Measurements from ENCODE around the gene NR2F6.

Gene NR2F6

GRCh38 chr19:17232258-17232657, 13.5 kb downstream of the NR2F6 start:
- TF ChIP-seq POLR2A (IDR thresholded peaks at IDR 0.05; ENCODE audit: extremely low read depth, insufficient read length): no peak
- TF ChIP-seq MYC (IDR thresholded peaks at IDR 0.05; ENCODE audit: low read depth, low read length): no peak
- TF ChIP-seq MAX (IDR thresholded peaks at IDR 0.05; ENCODE audit: low read depth, low read length): no peak
- no peak for TF ChIP-seq CTCF (IDR thresholded peaks at IDR 0.05; ENCODE audit: low read depth, low read length)
- DNase-seq (ENCODE audit: low read depth): no peak
- H3K4me3 ChIP-seq (ENCODE audit: low read depth, low read length): no peak overlapping the region

- no peak overlapping the region for H3K4me3 ChIP-seq (ENCODE audit: low read depth, low read length)
- no peak for DNase-seq (ENCODE audit: low read depth)
- TF ChIP-seq MYC (IDR thresholded peaks at IDR 0.05; ENCODE audit: low read depth, low read length) (no peak), CTCF (IDR thresholded peaks at IDR 0.05; ENCODE audit: low read depth, low read length) (no peak), MAX (IDR thresholded peaks at IDR 0.05; ENCODE audit: low read depth, low read length) (no peak), POLR2A (IDR thresholded peaks at IDR 0.05; ENCODE audit: extremely low read depth, insufficient read length) (no peak)
These were observed 15.8 kb downstream of the NR2F6 start for GRCh38 chr19:17229890-17230289.

- no peak for DNase-seq (ENCODE audit: low read depth)
- no peak overlapping the region for H3K4me3 ChIP-seq (ENCODE audit: low read depth, low read length)
- no peak for TF ChIP-seq CTCF (IDR thresholded peaks at IDR 0.05; ENCODE audit: low read depth, low read length)
- no peak for TF ChIP-seq MAX (IDR thresholded peaks at IDR 0.05; ENCODE audit: low read depth, low read length)
- TF ChIP-seq POLR2A (IDR thresholded peaks at IDR 0.05; ENCODE audit: extremely low read depth, insufficient read length): no peak
- TF ChIP-seq MYC (IDR thresholded peaks at IDR 0.05; ENCODE audit: low read depth, low read length): no peak
These were observed 17.8 kb downstream of the NR2F6 start for GRCh38 chr19:17227798-17228367.

GRCh38 chr19:17226002-17226933, 19.5 kb downstream of the NR2F6 start, which contains the start of gene OCEL1:
TSS of gene OCEL1 (plus strand) at chr19:17226226. CDS start at chr19:17226248, 22 bp downstream.
- TF ChIP-seq MYC (IDR thresholded peaks at IDR 0.05; ENCODE audit: low read depth, low read length) (peak; percentile 66), MAX (IDR thresholded peaks at IDR 0.05; ENCODE audit: low read depth, low read length) (peak; percentile 66), POLR2A (IDR thresholded peaks at IDR 0.05; ENCODE audit: extremely low read depth, insufficient read length) (peak; percentile 65), CTCF (IDR thresholded peaks at IDR 0.05; ENCODE audit: low read depth, low read length) (no peak)
- H3K4me3 ChIP-seq (ENCODE audit: low read depth, low read length): peak within 1 kb of the TSS; percentile 55
- peak; percentile 98 for DNase-seq (ENCODE audit: low read depth)

- no peak for TF ChIP-seq MYC (IDR thresholded peaks at IDR 0.05; ENCODE audit: low read depth, low read length)
- TF ChIP-seq CTCF (IDR thresholded peaks at IDR 0.05; ENCODE audit: low read depth, low read length): no peak
- TF ChIP-seq POLR2A (IDR thresholded peaks at IDR 0.05; ENCODE audit: extremely low read depth, insufficient read length): no peak
- TF ChIP-seq MAX (IDR thresholded peaks at IDR 0.05; ENCODE audit: low read depth, low read length): no peak
- no peak for DNase-seq (ENCODE audit: low read depth)
- no peak overlapping the region for H3K4me3 ChIP-seq (ENCODE audit: low read depth, low read length)
These were observed 20.7 kb downstream of the NR2F6 start for GRCh38 chr19:17225053-17225452.

Data from NB4 (cell line).